GM12891 (cell line): ENCODE measurements around the gene KCTD14. TPM values are rescaled to one million over a fixed set of nuclear protein-coding genes. Genes with fewer than 3 reads are reported as not detected.

Experiments used
- DNase-seq: peaks from one replicate; pipeline ENCODE4 v3.0.0; 2011; ENCODE audit warnings: low spot score; ENCODE audit not compliant: insufficient read length
- FAIRE-seq: peaks from 2 replicates; lab custom pipeline; 2011; peaks lifted over from hg19 to GRCh38; lab: Jason Lieb, UNC
- PAX5 ChIP-seq: IDR thresholded peaks from 2 replicates; pipeline ENCODE4 v1.6.1; 2011; ENCODE audit warnings: low read length, moderate library complexity, mild to moderate bottlenecking; ENCODE audit not compliant: insufficient read depth, severe bottlenecking
- POLR2A ChIP-seq: IDR thresholded peaks from 2 replicates; pipeline ENCODE4 v1.6.1; 2011; ENCODE audit warnings: low read depth, low read length, control low read depth
- POLR2AphosphoS5 ChIP-seq: IDR thresholded peaks from 2 replicates; pipeline ENCODE4 v1.6.1; 2011; ENCODE audit warnings: low read depth, low read length, control low read depth
- POU2F2 ChIP-seq: IDR thresholded peaks from 2 replicates; pipeline ENCODE4 v1.6.1; 2011; ENCODE audit warnings: low read depth, mild to moderate bottlenecking, control low read depth, low read length, moderate library complexity
- SPI1 ChIP-seq: IDR thresholded peaks from 2 replicates; pipeline ENCODE4 v1.6.1; 2011; ENCODE audit warnings: low read depth, low read length, control low read depth
- TAF1 ChIP-seq: IDR thresholded peaks from 2 replicates; pipeline ENCODE4 v1.6.1; 2011; ENCODE audit warnings: low read depth, low read length, control low read depth
- polyA plus RNA-seq: library from polyadenylated mRNA; unstranded; fragments of >200 nt; gene quantifications from one replicate; pipeline ENCODE4 v1.2.1, GENCODE V29; 2012; ENCODE audit warnings: low read depth, missing spikeins, inconsistent platforms; ENCODE audit not compliant: missing spikeins

Gene KCTD14, protein sequence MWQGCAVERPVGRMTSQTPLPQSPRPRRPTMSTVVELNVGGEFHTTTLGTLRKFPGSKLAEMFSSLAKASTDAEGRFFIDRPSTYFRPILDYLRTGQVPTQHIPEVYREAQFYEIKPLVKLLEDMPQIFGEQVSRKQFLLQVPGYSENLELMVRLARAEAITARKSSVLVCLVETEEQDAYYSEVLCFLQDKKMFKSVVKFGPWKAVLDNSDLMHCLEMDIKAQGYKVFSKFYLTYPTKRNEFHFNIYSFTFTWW
- not detected for polyA plus RNA-seq

GRCh38 chr11:78022397-78023396, at the start of gene KCTD14:
Gene KCTD14 (minus strand): TSS chr11:78023276. CDS start chr11:78023249, 27 bp downstream.
- FAIRE-seq (no peak), DNase-seq (no peak)
- TF ChIP-seq SPI1 (no peak), TAF1 (no peak), POU2F2 (no peak), PAX5 (no peak), POLR2A (no peak), POLR2AphosphoS5 (no peak)

- DNase-seq (no peak), FAIRE-seq (no peak)
- TF ChIP-seq POU2F2 (no peak), PAX5 (no peak), POLR2AphosphoS5 (no peak), POLR2A (no peak), SPI1 (no peak), TAF1 (no peak)
Measured at GRCh38 chr11:78072455-78072854, 49.4 kb upstream of the KCTD14 start.

DNA sequence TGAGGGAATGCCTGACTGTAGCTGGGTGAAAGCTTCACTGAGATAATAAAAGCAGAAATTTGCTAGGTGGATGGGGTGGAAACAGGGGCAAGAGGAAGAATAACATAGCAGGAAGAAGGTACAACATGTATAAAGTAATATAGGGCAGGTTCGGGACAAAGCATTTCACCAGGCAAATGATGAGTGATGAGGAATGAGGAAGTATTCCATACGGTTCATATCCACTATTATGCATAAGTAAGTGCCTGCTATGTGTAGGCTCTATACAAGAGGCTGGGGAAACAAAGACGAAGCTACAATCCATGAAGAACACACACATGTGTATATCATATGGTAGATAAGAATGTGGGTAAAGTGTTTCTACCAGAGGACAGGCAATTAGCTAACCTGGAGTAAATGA, 48.6 kb upstream of the KCTD14 start:
- FAIRE-seq (no peak), DNase-seq (no peak)
- no peak for TF ChIP-seq PAX5
- TF ChIP-seq SPI1, result no peak
- TF ChIP-seq POLR2AphosphoS5, result no peak
- no peak for TF ChIP-seq TAF1
- no peak for TF ChIP-seq POU2F2
- TF ChIP-seq POLR2A, result no peak

DNA sequence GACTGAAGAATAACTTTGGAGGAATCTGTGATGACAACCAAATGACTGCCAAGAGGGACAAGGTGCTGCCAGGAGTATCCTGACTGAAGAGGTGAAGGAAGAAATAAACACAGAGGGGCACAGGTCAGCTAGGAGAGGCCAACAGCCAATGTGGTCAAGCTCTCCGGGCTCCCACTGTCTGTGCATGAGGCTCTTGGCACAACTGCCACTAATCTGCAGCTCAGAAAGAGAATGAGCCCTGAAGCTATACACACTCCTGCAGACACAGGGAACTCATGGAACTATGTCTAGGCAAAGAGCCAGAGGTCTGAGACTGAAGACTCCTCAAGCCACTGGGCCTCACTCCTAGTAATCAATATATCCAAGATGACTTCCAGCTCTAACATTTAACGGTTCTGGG, 47.5 kb upstream of the KCTD14 start:
- DNase-seq (no peak), FAIRE-seq (no peak)
- TF ChIP-seq PAX5 (no peak), SPI1 (no peak), POLR2A (no peak), TAF1 (no peak), POU2F2 (no peak), POLR2AphosphoS5 (no peak)

DNA sequence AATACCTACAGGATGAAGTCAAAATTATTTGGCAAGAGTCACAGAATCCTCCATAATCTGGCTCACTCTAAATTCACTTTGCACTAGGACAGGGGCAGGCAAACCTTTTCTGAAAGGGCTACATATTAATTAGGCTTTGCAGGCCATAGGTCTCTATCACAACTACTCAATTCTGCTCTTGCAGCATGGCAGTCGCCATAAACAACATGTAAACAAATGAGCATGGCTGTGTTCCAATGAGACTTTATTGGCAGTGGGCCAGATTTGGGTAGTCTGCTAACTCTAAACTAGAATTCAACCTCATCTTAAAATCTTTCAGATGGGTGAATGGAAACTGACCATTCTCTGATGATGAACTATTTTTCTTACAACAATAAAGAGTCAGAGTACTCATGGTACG, 46.4 kb upstream of the KCTD14 start:
- DNase-seq (no peak), FAIRE-seq (no peak)
- no peak for TF ChIP-seq SPI1
- TF ChIP-seq POLR2AphosphoS5, result no peak
- no peak for TF ChIP-seq POU2F2
- TF ChIP-seq PAX5, result no peak
- no peak for TF ChIP-seq TAF1
- no peak for TF ChIP-seq POLR2A

DNA sequence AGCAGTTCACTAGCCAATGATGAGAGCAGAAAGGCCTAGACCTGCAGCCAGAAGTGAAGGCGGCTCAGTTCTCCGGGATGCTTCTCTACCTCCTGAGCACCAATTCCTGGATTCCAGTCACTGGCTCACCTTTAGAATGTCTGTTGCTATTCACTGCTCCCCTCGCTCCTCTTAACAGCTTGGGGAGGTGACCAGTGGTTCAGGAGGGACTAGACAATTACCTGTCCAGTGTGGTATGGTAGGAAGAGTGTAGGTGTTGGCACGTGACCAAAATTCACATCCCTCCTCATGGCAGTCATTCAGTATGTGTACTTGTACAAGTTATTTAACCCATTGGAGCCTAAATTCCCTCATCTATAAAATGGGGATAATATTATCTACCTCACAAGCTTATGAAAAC, 44.6 kb upstream of the KCTD14 start:
- DNase-seq, result no peak
- TF ChIP-seq POLR2AphosphoS5, result 0 out of 2 replicates have a peak, but pooled peaks have one; percentile 19
- no peak for TF ChIP-seq TAF1
- TF ChIP-seq POLR2A, result no peak
- no peak for FAIRE-seq

- DNase-seq, result no peak
- FAIRE-seq, result no peak
- no peak for TF ChIP-seq POLR2A
- TF ChIP-seq POU2F2, result no peak
Measured at GRCh38 chr11:78066471-78066870, 43.4 kb upstream of the KCTD14 start.

DNA sequence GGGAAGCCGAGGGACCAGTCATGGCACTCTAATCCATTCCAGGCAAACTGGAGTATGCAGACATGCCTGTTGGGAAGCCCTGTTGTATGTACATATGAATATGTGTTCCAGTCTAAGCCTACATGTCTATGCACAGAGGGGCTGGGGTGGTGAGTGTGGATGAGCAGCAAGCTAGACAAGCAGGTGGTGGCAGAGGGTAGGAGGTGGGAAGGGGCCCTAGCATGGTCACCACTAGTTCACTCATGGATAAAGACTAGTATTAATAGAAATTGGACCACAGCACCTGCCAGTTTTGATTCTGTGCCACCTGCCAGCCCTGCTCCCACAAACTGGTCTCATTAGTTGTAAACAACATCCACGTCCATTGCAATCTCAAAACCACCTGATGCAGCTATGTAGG, 42.1 kb upstream of the KCTD14 start:
- TF ChIP-seq POLR2AphosphoS5, result no peak
- no peak for TF ChIP-seq POLR2A
- TF ChIP-seq POU2F2, result no peak
- TF ChIP-seq PAX5, result no peak
- no peak for TF ChIP-seq TAF1
- TF ChIP-seq SPI1, result no peak
- DNase-seq, result no peak
- FAIRE-seq, result no peak

GRCh38 chr11:78063440-78064181, 40.5 kb upstream of the KCTD14 start, which contains the start of gene THRSP:
Gene THRSP (plus strand): TSS chr11:78063861. CDS start chr11:78063882, 21 bp downstream.
- no peak for DNase-seq
- TF ChIP-seq PAX5 (no peak), POLR2AphosphoS5 (no peak), POU2F2 (no peak)
- no peak for FAIRE-seq
